Measurements from ENCODE around the gene TMEM217.
"Not testable (repeated sequence)": the region's sequence is repeated elsewhere in the genome, so short reads cannot be mapped to it uniquely, and the experiment has no call there.

Gene TMEM217

GRCh38 chr6:37218511-37218910 lies 39.4 kb downstream of the TMEM217 start:
- in situ Hi-C loops (cut with HindIII; ENCODE audit: low sequenced_read_pairs), result no loop called here

DNA sequence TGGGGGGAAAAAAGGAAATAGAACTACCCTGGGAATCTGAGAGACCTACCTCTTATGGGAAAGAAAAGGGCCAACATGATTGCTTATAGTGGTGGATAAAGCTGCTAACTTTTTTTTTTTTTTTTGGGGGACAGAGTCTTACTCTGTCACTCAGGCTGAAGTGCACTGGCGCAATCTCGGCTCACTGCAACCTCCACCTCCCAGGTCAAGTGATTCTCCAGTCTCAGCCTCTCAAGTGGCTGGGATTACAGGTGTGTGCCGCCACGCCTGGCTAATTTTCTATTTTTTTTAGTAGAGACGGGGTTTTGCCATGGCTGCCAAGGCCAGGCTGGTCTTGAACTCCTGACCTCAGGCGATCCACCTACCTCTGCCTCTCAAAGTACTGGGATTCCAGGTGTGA lies 39.9 kb downstream of the TMEM217 start:
- in situ Hi-C loops (cut with HindIII; ENCODE audit: low sequenced_read_pairs), result no loop called here

- in situ Hi-C loops (cut with HindIII; ENCODE audit: low sequenced_read_pairs), result no loop called here
Measured at GRCh38 chr6:37212268-37212667, 45.7 kb downstream of the TMEM217 start.

DNA sequence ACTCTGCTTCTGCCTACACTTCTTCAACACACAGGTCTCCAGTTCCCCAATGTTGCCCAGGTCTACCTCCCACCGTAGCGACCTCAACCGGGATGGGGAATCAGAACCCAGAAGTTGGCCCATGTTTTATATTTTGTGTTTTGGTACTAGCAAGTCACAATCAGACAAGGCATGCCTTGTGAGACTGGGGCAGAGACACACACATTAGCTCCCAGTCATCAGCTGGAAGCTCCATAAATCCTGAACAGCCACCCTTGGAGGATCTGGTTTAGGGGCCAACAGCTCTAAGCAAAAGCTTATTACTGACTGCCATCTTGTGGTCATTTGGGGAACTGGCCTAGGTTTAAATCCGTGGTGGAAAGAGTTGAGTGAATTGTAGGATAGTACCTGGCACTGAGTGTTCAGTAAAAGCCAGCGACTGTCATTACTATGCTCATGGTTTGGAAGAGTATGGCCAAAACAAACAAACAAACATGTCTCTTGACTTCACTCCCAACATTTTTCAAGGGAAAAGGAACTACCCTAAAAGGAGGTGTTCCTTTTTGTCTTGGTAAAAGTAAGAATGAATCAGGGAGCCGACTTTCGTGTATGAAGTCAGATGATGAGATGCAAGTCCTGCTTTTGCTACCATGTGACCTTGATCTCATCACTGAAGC lies 47.5 kb downstream of the TMEM217 start:
- in situ Hi-C loops (cut with HindIII; ENCODE audit: low sequenced_read_pairs), result no loop called here

DNA sequence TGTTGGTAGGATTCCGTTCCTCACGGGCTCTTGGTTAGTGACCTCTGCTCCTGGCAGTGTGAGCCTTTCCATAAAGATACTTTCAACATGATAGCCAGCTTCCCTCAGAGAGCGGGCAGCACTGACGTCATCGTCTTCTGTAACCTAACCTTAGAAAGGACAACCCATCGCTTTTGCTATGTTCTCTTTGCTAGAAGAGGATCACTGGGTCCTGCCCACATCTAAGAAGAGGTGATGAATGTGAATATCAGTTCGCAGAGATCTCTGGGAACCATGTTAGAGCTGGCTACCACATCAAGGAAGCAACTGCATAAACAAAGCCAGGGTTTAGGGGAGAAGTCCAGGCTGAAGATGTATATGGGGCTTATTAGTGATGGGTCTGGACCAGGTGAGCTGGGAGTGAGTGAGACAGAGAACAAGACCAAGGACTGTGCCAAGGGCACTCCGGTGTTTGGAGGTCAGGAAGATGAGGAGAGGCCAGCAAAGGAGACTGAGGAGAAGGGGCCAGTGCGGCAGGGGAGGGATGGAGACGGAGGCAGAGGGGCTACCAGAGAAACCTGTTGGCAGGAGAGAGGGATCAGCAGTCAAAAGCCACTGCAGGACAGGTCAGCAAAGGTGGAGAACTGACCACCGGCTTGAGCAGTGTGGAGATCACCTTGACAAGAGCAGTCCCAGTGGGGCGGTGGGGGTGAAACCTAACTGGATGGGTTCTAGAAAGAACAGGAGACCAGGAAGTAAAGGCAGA lies 48.3 kb downstream of the TMEM217 start:
- in situ Hi-C loops (cut with HindIII; ENCODE audit: low sequenced_read_pairs), result no loop called here

DNA sequence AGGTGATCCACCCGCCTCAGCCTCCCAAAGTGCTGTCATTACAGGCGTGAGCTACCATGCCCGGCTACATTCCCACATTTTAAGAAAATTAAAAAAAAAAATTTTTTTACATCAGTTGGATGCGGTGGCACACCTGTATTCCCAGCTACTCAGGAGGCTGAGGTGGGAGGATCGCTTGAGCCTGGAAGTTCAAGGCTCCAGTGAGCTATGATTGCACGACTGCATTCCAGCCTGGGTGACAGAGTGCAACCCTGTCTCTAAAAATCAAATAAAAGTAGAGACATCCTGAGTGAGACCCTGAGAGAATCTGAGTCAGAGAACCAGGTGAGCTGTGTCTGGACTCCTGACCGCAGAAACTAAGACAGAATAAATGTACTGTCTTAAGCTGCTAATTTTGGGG lies 49.2 kb downstream of the TMEM217 start:
- in situ Hi-C loops (cut with HindIII; ENCODE audit: low sequenced_read_pairs), result no loop called here

DNA sequence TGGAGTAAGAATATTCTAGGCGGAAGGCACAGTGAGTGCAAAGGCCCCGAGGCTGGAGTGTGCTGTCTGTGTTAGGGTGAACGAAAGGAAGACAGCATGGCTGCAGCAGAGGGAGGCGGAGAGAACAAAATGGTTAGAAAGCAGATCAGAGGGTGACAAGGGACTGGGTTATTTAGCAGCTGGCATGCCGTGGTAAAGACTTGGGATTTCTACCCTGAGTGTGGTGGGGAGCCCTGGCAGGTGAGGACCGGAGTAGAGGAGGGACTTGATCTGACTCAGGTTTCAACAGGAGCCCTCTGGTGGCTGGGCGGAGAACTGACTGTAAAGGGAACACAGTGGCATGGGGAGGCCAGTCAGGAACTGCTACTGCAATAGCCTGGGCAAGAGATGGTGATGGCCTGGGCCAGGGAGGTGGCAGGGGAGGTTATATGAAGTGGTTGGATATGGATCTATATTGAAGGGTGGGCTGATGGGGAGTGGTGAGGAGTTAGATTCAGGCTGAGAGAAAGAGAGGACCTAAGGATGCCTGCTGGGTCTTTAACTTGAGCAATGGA lies 50.0 kb downstream of the TMEM217 start:
- in situ Hi-C loops (cut with HindIII; ENCODE audit: low sequenced_read_pairs), result no loop called here

GRCh38 chr6:37206622-37207021 lies 51.3 kb downstream of the TMEM217 start:
- in situ Hi-C loops (cut with HindIII; ENCODE audit: low sequenced_read_pairs), result no loop called here

DNA sequence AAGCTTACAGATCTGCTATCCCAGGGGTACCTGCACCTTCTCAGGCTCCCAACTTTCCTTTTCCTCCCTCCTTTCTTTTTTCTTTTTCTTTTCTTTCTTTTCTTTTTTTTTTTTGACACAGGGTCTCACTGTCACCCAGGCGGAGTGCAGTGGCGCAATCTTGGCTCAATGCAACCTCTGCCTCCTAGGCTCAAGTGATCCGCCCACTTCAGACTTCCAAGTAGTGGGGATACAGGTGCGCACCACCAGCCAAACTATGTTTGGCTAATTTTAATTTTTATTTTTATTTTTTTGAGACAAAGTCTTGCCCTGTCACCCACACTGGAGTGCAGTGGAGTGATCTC lies 52.0 kb downstream of the TMEM217 start:
- in situ Hi-C loops (cut with HindIII; ENCODE audit: low sequenced_read_pairs), result no loop called here

DNA sequence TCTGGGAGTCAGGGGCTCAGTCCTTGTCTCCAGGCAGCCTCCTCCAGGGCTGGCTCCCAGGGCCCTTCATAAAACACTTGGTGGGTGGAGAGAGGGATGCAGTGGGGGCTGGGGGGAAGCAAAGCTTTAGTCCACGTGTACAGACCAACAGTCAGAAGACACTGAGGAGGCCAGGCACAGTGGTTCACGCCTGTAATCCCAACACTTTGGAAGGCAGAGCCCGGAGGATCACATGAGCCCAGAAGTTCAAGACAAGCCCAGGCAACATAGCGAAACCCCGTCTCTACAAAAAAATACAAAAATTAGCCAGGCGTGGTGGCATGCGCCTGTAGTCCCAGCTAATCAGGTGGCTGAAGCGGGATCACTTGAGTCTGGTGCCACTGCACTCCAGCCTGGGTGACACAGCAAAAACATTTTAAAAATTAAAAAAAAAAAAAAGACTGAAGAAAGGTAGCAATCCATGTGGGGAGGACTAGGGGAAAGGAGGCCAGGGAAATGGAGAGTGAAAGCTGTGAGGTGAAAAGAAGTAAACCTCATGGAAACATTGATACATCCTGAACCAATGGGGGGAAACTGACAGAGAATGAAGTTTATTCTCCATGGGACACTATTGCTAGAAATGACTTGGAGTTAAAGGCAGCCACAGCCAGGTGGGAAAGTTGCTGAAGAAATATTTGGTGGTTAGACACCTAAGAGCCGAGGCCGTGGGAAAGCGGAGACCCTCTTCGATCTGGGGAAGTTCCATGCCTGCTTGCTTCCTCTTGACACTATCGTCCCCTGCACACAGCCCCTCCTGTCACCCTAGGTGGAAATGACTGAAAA lies 52.6 kb downstream of the TMEM217 start:
- in situ Hi-C loops (cut with HindIII; ENCODE audit: low sequenced_read_pairs), result no loop called here

- in situ Hi-C loops (cut with HindIII; ENCODE audit: low sequenced_read_pairs), result no loop called here
Measured at GRCh38 chr6:37204014-37204751, 53.8 kb downstream of the TMEM217 start.

DNA sequence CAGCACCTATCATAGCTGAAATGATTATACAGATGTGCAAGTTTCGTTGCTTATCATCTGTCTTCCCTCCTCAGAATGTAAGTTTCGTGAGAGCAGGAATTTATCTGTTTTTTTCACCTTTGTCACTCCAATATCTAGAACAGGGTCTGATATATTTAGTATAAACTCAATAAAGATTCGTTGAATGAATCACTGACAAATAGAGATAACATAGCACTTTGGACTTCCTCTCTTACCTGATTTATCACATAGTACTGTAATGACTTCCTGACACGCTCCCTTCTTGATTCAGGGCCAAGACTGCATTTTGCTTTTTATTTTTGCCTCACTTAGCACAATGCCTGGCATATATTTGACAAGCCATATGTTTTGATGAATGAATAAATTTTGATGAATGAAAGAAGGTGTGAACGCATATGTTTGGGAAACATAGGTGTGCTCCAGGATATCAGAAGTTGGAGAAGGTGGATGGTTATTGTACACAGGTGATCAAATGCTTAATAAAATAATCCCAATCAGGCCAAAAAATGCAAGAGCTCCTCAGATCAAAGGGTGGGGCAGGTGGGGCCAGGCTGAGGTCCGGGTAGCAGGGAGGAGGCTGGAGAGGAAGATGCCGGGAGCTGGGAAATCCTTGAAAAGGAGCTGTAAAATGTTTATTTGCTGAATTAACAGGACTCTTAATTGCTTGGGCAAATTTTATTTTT lies 55.0 kb downstream of the TMEM217 start:
- in situ Hi-C loops (cut with HindIII; ENCODE audit: low sequenced_read_pairs), result no loop called here

- in situ Hi-C loops (cut with HindIII; ENCODE audit: low sequenced_read_pairs), result no loop called here
Measured at GRCh38 chr6:37201726-37202125, 56.2 kb downstream of the TMEM217 start.

DNA sequence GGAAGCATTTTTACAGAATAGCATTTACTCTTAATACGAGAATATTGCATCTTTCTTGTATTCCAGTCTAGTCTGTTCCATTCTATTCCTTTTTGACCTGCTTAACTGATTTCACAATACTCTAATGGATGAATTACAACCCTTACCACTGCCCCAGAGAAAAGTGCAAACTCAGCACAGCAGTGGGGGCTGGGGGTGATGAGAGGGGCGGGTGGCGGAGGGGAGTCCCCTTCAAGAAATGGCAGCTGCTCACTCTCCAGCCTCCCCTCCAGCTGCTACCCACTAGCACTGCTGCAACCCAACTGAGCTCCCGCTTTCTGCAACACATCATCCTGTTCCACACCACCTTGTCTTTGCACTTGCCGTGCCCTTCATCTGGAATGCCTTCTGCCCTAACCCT lies 57.9 kb downstream of the TMEM217 start:
- in situ Hi-C loops (cut with HindIII; ENCODE audit: low sequenced_read_pairs), result no loop called here

DNA sequence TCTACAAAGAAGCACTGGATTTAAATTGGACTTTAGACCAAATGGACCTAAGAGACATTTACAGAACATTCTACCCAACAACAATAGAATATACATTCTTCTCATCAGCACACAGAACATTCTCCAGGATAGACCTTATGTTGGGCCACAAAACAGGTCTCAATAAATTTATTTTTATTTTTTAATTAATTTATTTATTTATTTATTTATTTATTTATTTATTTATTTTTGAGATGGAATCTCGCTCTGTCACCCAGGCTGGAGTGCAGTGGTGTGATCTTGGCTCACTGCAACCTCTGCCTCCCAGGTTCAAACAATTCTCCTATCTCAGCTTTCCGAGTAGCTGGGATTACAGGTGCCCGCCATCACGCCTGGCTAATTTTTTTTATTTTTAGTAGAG lies 61.5 kb downstream of the TMEM217 start:
- in situ Hi-C loops (cut with HindIII; ENCODE audit: low sequenced_read_pairs), result not testable (repeated sequence)

DNA sequence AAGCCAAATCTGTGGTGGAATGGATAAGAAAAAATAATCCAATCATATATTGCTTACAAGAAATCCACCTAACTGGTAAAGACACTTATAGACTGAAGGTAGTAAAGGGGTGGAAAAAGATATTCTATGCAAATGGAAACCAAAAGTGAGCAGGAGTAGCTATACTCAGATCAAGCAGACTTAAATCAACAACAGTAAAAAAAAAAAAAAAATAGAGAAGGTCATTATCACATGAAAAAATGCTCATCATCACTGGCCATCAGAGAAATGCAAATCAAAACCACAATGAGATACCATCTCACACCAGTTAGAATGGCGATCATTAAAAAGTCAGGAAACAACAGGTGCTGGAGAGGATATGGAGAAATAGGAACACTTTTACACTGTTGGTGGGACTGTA lies 63.1 kb downstream of the TMEM217 start:
- in situ Hi-C loops (cut with HindIII; ENCODE audit: low sequenced_read_pairs), result not testable (repeated sequence)

DNA sequence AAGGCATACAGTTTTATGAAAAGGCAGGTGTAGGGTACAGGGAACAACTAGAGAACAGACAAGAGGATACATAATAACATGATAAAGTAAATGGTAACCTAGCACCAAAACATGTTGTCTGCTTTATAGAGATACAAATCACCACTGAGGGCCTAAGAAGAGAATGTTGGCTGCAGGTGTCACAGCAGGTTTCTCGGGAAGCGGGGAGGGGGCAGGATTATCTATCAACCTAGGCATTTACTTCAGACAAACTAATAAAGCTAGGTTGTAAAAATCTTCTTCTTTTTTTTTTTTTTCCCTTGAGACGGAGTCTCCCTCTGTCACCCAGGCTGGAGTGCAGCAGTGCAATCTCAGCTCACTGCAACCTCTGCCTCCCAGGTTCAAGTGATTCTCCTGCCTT lies 65.3 kb downstream of the TMEM217 start:
- in situ Hi-C loops (cut with HindIII; ENCODE audit: low sequenced_read_pairs), result no loop called here

DNA sequence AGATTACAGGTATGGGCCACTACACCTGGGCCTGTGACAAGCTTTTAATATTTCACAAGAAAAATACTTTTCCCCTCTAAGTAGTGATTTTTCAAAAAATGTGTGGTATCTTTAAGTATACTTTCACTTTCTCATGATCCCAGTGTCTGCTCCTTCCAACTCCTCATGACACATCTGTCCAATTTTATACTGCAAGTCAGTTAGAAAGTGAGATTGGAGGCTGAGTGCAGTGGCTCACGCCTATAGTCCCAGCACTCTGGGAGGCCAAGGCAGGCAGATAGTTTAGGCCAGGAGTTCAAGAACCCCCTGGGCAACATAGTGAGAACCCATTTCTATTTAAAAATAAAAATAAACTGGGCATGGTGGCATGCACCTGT lies 67.8 kb downstream of the TMEM217 start:
- in situ Hi-C loops (cut with HindIII; ENCODE audit: low sequenced_read_pairs), result no loop called here

GRCh38 chr6:37188962-37189510 lies 68.9 kb downstream of the TMEM217 start:
- in situ Hi-C loops (cut with HindIII; ENCODE audit: low sequenced_read_pairs), result no loop called here

All from DLD1 (cell line).